HepG2 (cell line): Measurements from ENCODE around the gene SENP5. TPM values are rescaled to one million over a fixed set of nuclear protein-coding genes. Genes with fewer than 3 reads are reported as not detected.

Experiments
- ADNP ChIP-seq: sonication (generic); formaldehyde crosslinking; IDR thresholded peaks from 2 replicates; pipeline ENCODE4 v1.4.0; 2020; ENCODE audit warnings: missing genetic modification reagents
- JDP2 ChIP-seq: sonication (generic); formaldehyde crosslinking; IDR thresholded peaks from 2 replicates; pipeline ENCODE4 v1.8.1; 2022; ENCODE audit warnings: missing genetic modification reagents, borderline replicate concordance
- MAFF ChIP-seq: IDR thresholded peaks from 2 replicates; pipeline ENCODE4 v1.6.1; 2011; ENCODE audit warnings: low read depth, low read length, improper control_type of control experiment
- MZF1 ChIP-seq: sonication (generic); formaldehyde crosslinking; IDR thresholded peaks from 2 replicates; pipeline ENCODE4 v1.8.1; 2023; ENCODE audit warnings: mild to moderate bottlenecking, missing genetic modification reagents, borderline replicate concordance
- PAXIP1 ChIP-seq: sonication (generic); formaldehyde crosslinking; conservative IDR thresholded peaks from 2 replicates; pipeline ENCODE4 v1.4.0; 2020; ENCODE audit warnings: mild to moderate bottlenecking, missing genetic modification reagents, moderate library complexity
- SETDB1 ChIP-seq: sonication (generic); formaldehyde crosslinking; IDR thresholded peaks from 2 replicates; pipeline ENCODE4 v1.5.1; 2020; ENCODE audit warnings: missing genetic modification reagents, mild to moderate bottlenecking, borderline replicate concordance
- TAF15 ChIP-seq: fragments of 200-400 bp; formaldehyde crosslinking; IDR thresholded peaks from one replicate; pipeline ENCODE4 v1.6.1; 2018; ENCODE audit warnings: mild to moderate bottlenecking, low read depth, low read length; ENCODE audit not compliant: poor library complexity, severe bottlenecking
- TMF1 ChIP-seq: sonication (generic); formaldehyde crosslinking; IDR thresholded peaks from 2 replicates; pipeline ENCODE4 v1.8.1; 2022; ENCODE audit warnings: low read depth, missing genetic modification reagents
- ZBTB7B ChIP-seq: sonication (generic); formaldehyde crosslinking; IDR thresholded peaks from 2 replicates; pipeline ENCODE4 v1.4.0; 2020; ENCODE audit warnings: missing genetic modification reagents
- ZKSCAN1 ChIP-seq: fragments of 150-350 bp; IDR thresholded peaks from 2 replicates; pipeline ENCODE4 v1.6.1; 2014; ENCODE audit warnings: low read length
- ZNF124 ChIP-seq: sonication (generic); formaldehyde crosslinking; IDR thresholded peaks from 2 replicates; pipeline ENCODE4 v1.4.0; 2020; ENCODE audit warnings: missing genetic modification reagents
- ZNF317 ChIP-seq: sonication (generic); formaldehyde crosslinking; IDR thresholded peaks from 2 replicates; pipeline ENCODE4 v1.5.0; 2020; ENCODE audit warnings: mild to moderate bottlenecking, missing genetic modification reagents
- ZNF407 ChIP-seq: sonication (generic); formaldehyde crosslinking; IDR thresholded peaks from one replicate; pipeline ENCODE4 v1.5.1; 2020; ENCODE audit warnings: mild to moderate bottlenecking, missing genetic modification reagents; ENCODE audit errors: not compliant biosample characterization
- polyA plus RNA-seq, 8 experiments: library from polyadenylated mRNA; depleted of rRNA in 3 of 8; stranded (reverse) in 7 of 8; unstranded in 1 of 8; fragments of >200 nt; fragmentation: Illumina TruSeq in 4 of 8; extraction: Trizol in 4 of 8; gene quantifications; 2 replicates each; pipeline versions ENCODE4 v1.2.1 to v1.2.3, GENCODE V29; 2011 to 2016; ENCODE audit warnings: low read depth in 4 of 8, missing spikeins in 1 of 8, mixed read lengths in 1 of 8; ENCODE audit not compliant: insufficient read depth in 1 of 8
- total RNA-seq, 5 experiments: library from RNA; depleted of rRNA; stranded (reverse); fragments of >200 nt; fragmentation: Illumina TruSeq; extraction: Trizol; gene quantifications; 2 replicates each; pipeline ENCODE4 v1.2.3, GENCODE V29; 2016; ENCODE audit warnings: low read depth in 1 of 5
- TF ChIP-seq, protein P1 (sequence below): sonication (generic); formaldehyde crosslinking; IDR thresholded peaks from 2 replicates; pipeline ENCODE4; 2020; ENCODE audit warnings: missing genetic modification reagents, mild to moderate bottlenecking, borderline replicate concordance

The SENP5 gene
- total and polyA plus RNA-seq, 2 of the 13 experiments (the other 11 are each of a cell fraction or from before 2014, with no cell fraction given): 17.6 to 30.9 TPM

DNA sequence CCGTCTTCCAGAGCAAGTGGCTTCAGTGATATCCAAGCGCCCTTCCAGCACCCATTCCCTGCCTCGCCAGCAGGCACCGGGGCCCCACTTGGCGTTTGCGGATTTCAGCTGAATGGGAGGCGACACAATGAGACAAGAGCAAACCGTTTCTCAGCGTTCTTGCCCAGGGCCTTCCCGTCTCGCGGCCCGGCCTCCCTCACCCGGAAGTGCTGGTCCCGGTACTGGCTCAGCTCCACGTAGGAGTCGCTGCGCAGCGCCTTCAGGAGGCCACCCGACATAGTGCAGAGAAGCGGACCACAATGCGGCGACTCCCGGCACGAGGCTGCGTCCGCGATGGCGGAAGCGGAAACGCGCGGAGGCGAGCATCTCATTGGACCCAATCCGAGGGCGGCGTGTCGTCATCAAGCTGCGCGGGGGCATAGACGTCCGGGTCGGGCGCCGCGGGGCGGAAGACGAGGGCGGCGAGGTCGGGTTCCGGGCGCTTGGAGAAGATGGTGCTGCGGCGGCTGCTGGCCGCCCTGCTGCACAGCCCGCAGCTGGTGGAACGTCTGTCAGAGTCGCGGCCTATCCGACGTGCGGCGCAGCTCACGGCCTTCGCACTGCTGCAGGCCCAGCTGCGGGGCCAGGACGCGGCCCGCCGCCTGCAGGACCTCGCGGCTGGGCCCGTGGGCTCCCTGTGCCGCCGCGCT, 74.7 kb downstream of the SENP5 start, which contains the start of gene NCBP2 (continued):
- TF ChIP-seq ADNP (CRISPR knock-in tag) (no peak), ZNF407 (CRISPR knock-in tag) (no peak), ZKSCAN1 (no peak), JDP2 (CRISPR knock-in tag) (no peak; the same call in 1 of the 2 replicates), ZNF317 (CRISPR knock-in tag) (peak; percentile 90), MZF1 (CRISPR knock-in tag) (no peak), TAF15 (no peak), SETDB1 (CRISPR knock-in tag) (no peak), MAFF (no peak), ZNF124 (CRISPR knock-in tag) (0 out of 2 replicates have a peak, but pooled peaks have one; percentile 44), TMF1 (peak; percentile 81; the same call in 1 of the 2 replicates), ZBTB7B (CRISPR knock-in tag) (peak; percentile 44; the same call in 1 of the 2 replicates), PAXIP1 (peak; percentile 57)
- TF ChIP-seq, protein P1, sequence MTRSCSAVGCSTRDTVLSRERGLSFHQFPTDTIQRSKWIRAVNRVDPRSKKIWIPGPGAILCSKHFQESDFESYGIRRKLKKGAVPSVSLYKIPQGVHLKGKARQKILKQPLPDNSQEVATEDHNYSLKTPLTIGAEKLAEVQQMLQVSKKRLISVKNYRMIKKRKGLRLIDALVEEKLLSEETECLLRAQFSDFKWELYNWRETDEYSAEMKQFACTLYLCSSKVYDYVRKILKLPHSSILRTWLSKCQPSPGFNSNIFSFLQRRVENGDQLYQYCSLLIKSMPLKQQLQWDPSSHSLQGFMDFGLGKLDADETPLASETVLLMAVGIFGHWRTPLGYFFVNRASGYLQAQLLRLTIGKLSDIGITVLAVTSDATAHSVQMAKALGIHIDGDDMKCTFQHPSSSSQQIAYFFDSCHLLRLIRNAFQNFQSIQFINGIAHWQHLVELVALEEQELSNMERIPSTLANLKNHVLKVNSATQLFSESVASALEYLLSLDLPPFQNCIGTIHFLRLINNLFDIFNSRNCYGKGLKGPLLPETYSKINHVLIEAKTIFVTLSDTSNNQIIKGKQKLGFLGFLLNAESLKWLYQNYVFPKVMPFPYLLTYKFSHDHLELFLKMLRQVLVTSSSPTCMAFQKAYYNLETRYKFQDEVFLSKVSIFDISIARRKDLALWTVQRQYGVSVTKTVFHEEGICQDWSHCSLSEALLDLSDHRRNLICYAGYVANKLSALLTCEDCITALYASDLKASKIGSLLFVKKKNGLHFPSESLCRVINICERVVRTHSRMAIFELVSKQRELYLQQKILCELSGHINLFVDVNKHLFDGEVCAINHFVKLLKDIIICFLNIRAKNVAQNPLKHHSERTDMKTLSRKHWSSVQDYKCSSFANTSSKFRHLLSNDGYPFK (CRISPR knock-in tag): peak; percentile 92
